Activated T-cell treated with anti-CD3 and anti-CD28 coated beads, Interleukin-2, amount 50 U/mL, for 72 hours (primary cell): Measurements from ENCODE around the gene MAGI1. TPM values are rescaled to one million over a fixed set of nuclear protein-coding genes. Genes with fewer than 3 reads are reported as not detected.

Experiments
- ATAC-seq, 2 donors: fragments of 150-1000 bp; cut with Tn5 transposase; replicated peaks in 1 of 2; 2 replicates each; pipeline ENCODE4 v1.10.0; 2021; ENCODE audit warnings: moderate library complexity in 2 of 2, mild to moderate bottlenecking in 1 of 2
- DNase-seq, 2 donors: peaks; one replicate each; pipeline ENCODE4 v3.0.0; 2021 to 2022; ENCODE audit warnings: mixed read lengths in 1 of 2
- H3K27ac Mint-ChIP-seq: one replicate; pipeline ENCODE4 v1.8.0; 2022; ENCODE audit warnings: mild to moderate bottlenecking, moderate library complexity, mixed read lengths
- H3K27me3 Mint-ChIP-seq: one replicate; pipeline ENCODE4 v1.8.0; 2022; ENCODE audit warnings: low read depth, mixed read lengths
- H3K36me3 Mint-ChIP-seq, 2 donors: one replicate each; pipeline ENCODE4 v1.8.0; 2022; ENCODE audit warnings: mixed read lengths in 2 of 2, mild to moderate bottlenecking in 1 of 2; ENCODE audit not compliant: insufficient read depth in 2 of 2
- H3K4me1 Mint-ChIP-seq: one replicate; pipeline ENCODE4 v1.8.0; 2022; ENCODE audit warnings: low read depth, mixed read lengths
- H3K4me3 Mint-ChIP-seq, 2 donors: one replicate each; pipeline ENCODE4 v1.8.0; 2022; ENCODE audit warnings: mild to moderate bottlenecking in 2 of 2, mixed read lengths in 2 of 2, moderate library complexity in 2 of 2
- H3K9me3 Mint-ChIP-seq, 2 donors: one replicate each; pipeline ENCODE4 v1.8.0; 2022; ENCODE audit warnings: mixed read lengths in 2 of 2
- total RNA-seq, 2 donors: library from RNA; stranded (reverse); gene quantifications; one replicate each; pipeline ENCODE4 v1.2.3, GENCODE V29; 2022

MAGI1 gene
- total RNA-seq, 2 donors from 2014 or later = 0.41 to 0.67 TPM

DNA sequence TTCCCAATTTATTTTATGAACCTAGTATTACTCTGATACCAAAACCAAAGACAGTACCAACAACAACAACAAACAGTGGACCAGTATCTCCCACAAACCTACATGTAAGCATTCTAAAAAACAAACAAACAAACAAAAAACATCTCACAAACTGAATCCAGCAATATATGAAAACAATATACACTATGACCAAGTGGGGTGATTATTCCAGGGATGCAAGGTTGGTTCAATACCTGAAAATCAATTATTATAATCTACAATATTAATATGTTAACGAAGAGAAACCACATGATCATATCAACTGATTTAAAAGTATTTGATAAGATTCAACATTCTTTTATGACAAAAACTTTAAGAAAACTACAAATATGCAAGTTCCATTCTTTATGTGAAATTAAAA lies 391.3 kb downstream of the MAGI1 start:
- H3K9me3 Mint-ChIP-seq = peaks cover 2 to 3% of the 10 kb centered on the region in 2 donors
- H3K27me3 Mint-ChIP-seq = no peaks in the 10 kb centered on the region
- ATAC-seq (no peak), DNase-seq (no peak)
- H3K36me3 Mint-ChIP-seq = peaks cover 0 to 1% of the 10 kb centered on the region in 2 donors
- no peak overlapping the region for H3K27ac Mint-ChIP-seq
- no peaks in the 10 kb centered on the region for H3K4me1 Mint-ChIP-seq
- H3K4me3 Mint-ChIP-seq = no peak overlapping the region

DNA sequence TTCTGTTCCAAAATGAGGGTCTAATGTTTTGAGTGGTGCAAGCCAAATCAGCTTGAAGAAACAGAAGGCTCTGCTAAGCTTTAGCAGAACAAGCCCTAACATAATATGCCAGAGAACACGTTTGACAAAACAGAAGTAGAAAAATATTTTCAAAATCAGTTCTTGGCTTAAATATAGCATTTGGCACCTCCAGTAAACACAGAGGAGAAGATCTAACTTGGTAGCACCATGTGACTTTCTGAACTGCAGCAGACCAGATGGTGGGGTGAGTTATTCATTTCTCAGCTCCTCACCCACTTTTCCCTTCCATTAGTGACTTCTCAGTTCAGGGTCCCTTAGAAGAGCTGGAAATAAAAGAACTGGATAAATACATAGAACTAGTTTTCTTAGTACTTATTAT lies 395.8 kb downstream of the MAGI1 start:
- DNase-seq (no peak), ATAC-seq (no peak)
- no peak overlapping the region for H3K27ac Mint-ChIP-seq
- no peaks in the 10 kb centered on the region for H3K27me3 Mint-ChIP-seq
- H3K9me3 Mint-ChIP-seq = peaks cover 4 to 6% of the 10 kb centered on the region in 2 donors
- peaks cover 0 to 1% of the 10 kb centered on the region in 2 donors for H3K36me3 Mint-ChIP-seq
- no peaks in the 10 kb centered on the region for H3K4me1 Mint-ChIP-seq
- no peak overlapping the region for H3K4me3 Mint-ChIP-seq

- DNase-seq = no peak
- Mint-ChIP-seq H3K27me3 (no peaks in the 10 kb centered on the region), H3K4me3 (no peak overlapping the region), H3K27ac (no peak overlapping the region), H3K9me3 (peaks cover 4% of the 10 kb centered on the region in 2 donors), H3K4me1 (no peaks in the 10 kb centered on the region), H3K36me3 (peaks cover 0 to 1% of the 10 kb centered on the region in 2 donors)
- ATAC-seq = no peak
Observed at GRCh38 chr3:65641777-65642176, 396.9 kb downstream of the MAGI1 start.

- Mint-ChIP-seq H3K27me3 (no peaks in the 10 kb centered on the region), H3K9me3 (peaks cover 5 to 6% of the 10 kb centered on the region in 2 donors), H3K4me3 (no peak overlapping the region), H3K36me3 (no peaks in the 10 kb centered on the region), H3K27ac (no peak overlapping the region), H3K4me1 (no peaks in the 10 kb centered on the region)
- no peak for DNase-seq
- ATAC-seq = no peak
Observed at GRCh38 chr3:65641045-65641444, 397.7 kb downstream of the MAGI1 start.

- H3K27ac Mint-ChIP-seq = no peak overlapping the region
- no peak for ATAC-seq
- H3K4me1 Mint-ChIP-seq = no peaks in the 10 kb centered on the region
- H3K4me3 Mint-ChIP-seq = no peak overlapping the region
- DNase-seq = no peak
- H3K27me3 Mint-ChIP-seq = no peaks in the 10 kb centered on the region
- peaks cover 5 to 8% of the 10 kb centered on the region in 2 donors for H3K9me3 Mint-ChIP-seq
- no peaks in the 10 kb centered on the region for H3K36me3 Mint-ChIP-seq
Observed at GRCh38 chr3:65639444-65639843, 399.3 kb downstream of the MAGI1 start.

GRCh38 chr3:65638301-65638700 lies 400.4 kb downstream of the MAGI1 start:
- DNase-seq (no peak), ATAC-seq (no peak)
- no peaks in the 10 kb centered on the region for H3K4me1 Mint-ChIP-seq
- no peak overlapping the region for H3K4me3 Mint-ChIP-seq
- H3K27me3 Mint-ChIP-seq = no peaks in the 10 kb centered on the region
- no peaks in the 10 kb centered on the region for H3K36me3 Mint-ChIP-seq
- no peak overlapping the region for H3K27ac Mint-ChIP-seq
- peaks cover 3 to 8% of the 10 kb centered on the region in 2 donors for H3K9me3 Mint-ChIP-seq

DNA sequence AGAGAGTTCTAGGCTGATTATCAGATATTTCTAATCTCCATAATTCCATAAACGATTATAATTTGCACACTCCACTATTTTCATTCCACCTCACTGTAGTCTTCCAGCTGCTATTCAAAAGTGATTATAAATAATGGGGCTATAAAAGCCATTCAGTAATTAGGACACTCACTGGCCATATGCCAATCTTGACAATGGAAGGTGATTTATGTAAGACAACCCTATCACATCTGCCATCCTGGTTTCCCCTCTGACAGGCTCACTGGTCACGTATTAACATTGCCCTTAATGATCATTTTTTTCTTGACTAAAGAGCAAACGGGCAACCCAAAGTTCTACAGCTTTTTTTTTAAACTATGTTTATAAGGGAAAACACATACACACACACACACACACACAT lies 402.4 kb downstream of the MAGI1 start:
- Mint-ChIP-seq H3K9me3 (peaks cover 3 to 6% of the 10 kb centered on the region in 2 donors), H3K4me1 (no peaks in the 10 kb centered on the region), H3K27ac (no peak overlapping the region), H3K27me3 (no peaks in the 10 kb centered on the region), H3K36me3 (no peaks in the 10 kb centered on the region), H3K4me3 (no peak overlapping the region)
- no peak for ATAC-seq
- no peak for DNase-seq

DNA sequence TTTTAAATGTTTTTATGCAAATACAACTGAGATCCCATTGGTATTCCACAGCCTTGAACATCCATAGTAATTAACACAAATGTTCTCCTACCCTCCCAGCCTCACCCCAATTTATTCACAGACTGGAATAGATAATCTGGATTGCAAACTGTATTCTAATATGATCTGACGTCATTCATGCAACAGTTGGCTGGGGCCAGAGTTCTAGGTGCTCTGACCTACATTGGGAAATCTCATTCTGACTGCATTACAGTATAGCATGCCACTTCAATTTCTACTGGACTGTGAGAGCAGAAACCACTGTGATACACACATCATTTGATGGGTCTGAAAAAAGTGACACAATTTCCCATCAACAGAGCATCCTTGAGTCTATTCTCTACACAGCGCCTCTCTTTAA lies 403.1 kb downstream of the MAGI1 start:
- DNase-seq (no peak), ATAC-seq (no peak)
- Mint-ChIP-seq H3K4me1 (no peaks in the 10 kb centered on the region), H3K27ac (no peak overlapping the region), H3K4me3 (no peak overlapping the region), H3K36me3 (no peaks in the 10 kb centered on the region), H3K9me3 (peaks cover 5 to 8% of the 10 kb centered on the region in 2 donors), H3K27me3 (no peaks in the 10 kb centered on the region)

GRCh38 chr3:65633018-65633638 lies 405.6 kb downstream of the MAGI1 start:
- Mint-ChIP-seq H3K27ac (no peak overlapping the region), H3K27me3 (no peaks in the 10 kb centered on the region), H3K36me3 (no peaks in the 10 kb centered on the region), H3K4me1 (no peaks in the 10 kb centered on the region), H3K4me3 (no peak overlapping the region), H3K9me3 (peaks cover 8% of the 10 kb centered on the region in 2 donors)
- ATAC-seq = no peak
- DNase-seq = no peak

DNA sequence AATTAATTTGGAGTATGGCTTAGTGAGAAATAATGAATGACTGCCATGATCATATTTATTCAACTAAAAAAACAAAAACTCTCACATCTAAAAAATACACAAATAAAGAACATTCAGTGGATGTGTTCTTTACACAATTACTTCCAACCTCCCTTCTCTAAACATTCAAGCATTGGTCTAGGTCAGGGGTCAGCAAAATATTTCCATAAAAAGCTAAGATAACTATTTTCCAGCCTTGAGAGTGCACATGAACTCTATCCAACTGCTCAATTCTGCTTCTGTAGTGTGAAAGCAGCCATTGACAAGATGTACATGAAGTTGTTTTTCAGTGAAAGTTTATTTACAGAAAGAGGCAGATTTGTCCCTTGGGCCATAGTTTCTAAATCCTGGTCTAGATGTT lies 406.3 kb downstream of the MAGI1 start:
- no peaks in the 10 kb centered on the region for H3K4me1 Mint-ChIP-seq
- H3K9me3 Mint-ChIP-seq = peaks cover 8% of the 10 kb centered on the region in 2 donors
- DNase-seq = no peak
- no peak for ATAC-seq
- H3K27me3 Mint-ChIP-seq = no peaks in the 10 kb centered on the region
- H3K36me3 Mint-ChIP-seq = no peaks in the 10 kb centered on the region
- no peak overlapping the region for H3K4me3 Mint-ChIP-seq
- H3K27ac Mint-ChIP-seq = no peak overlapping the region

DNA sequence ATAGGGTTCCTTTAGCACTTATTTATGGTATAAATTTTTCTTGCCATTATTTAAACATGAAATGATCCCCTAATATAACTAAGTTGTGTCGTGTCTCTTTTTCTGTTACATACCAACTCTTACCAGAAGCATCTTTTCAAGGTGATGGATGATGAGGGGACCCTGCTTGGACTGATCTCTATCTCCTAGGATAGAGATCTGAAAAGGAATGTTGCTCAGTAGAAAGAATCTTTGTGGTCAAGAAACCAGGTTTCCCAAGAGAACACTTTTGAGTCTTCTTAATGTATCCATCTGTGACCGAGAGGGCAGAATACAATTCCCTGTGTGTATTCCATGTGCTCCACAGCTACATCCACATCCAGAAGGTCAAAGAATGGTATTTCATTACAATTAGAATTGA lies 409.7 kb downstream of the MAGI1 start:
- ATAC-seq (no peak), DNase-seq (no peak)
- H3K27me3 Mint-ChIP-seq = no peaks in the 10 kb centered on the region
- peaks cover 2 to 6% of the 10 kb centered on the region in 2 donors for H3K9me3 Mint-ChIP-seq
- no peak overlapping the region for H3K27ac Mint-ChIP-seq
- no peaks in the 10 kb centered on the region for H3K4me1 Mint-ChIP-seq
- H3K36me3 Mint-ChIP-seq = no peaks in the 10 kb centered on the region
- H3K4me3 Mint-ChIP-seq = no peak overlapping the region

DNA sequence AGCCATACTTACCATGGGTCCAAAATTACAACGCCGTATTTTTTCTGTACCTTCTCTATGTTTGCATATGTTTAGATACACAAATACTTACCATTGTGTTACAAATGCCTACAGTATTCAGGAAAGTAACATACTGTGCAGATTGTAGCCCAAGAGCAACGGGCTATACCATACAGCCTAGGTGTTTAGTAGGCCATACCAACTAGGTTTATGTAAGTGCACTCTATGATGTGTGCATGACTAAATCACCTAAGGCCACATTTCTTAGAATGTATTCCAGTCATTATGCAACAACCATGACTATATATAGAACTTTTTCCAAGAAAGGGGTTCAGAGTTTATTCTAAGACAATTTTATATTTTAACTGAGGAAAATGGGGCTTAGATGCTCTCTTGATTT lies 411.7 kb downstream of the MAGI1 start:
- Mint-ChIP-seq H3K27me3 (no peaks in the 10 kb centered on the region), H3K36me3 (no peaks in the 10 kb centered on the region), H3K4me3 (no peak overlapping the region), H3K9me3 (peaks cover 2 to 6% of the 10 kb centered on the region in 2 donors), H3K4me1 (no peaks in the 10 kb centered on the region), H3K27ac (no peak overlapping the region)
- ATAC-seq = no peak
- DNase-seq = no peak

GRCh38 chr3:65625305-65625704 lies 413.4 kb downstream of the MAGI1 start:
- ATAC-seq = no peak
- Mint-ChIP-seq H3K4me1 (no peaks in the 10 kb centered on the region), H3K9me3 (peaks cover 0 to 3% of the 10 kb centered on the region in 2 donors), H3K27ac (no peak overlapping the region), H3K36me3 (no peaks in the 10 kb centered on the region), H3K4me3 (no peak overlapping the region), H3K27me3 (no peaks in the 10 kb centered on the region)
- no peak for DNase-seq

GRCh38 chr3:65623362-65623761 lies 415.4 kb downstream of the MAGI1 start:
- DNase-seq = no peak
- ATAC-seq = no peak
- Mint-ChIP-seq H3K9me3 (no peaks in the 10 kb centered on the region), H3K27me3 (no peaks in the 10 kb centered on the region), H3K4me1 (no peaks in the 10 kb centered on the region), H3K4me3 (no peak overlapping the region), H3K36me3 (no peaks in the 10 kb centered on the region), H3K27ac (no peak overlapping the region)
